SK-N-SH (cell line): ENCODE results near the gene MS4A10. TPM values are rescaled to one million over a fixed set of nuclear protein-coding genes. Genes with fewer than 3 reads are reported as not detected.

Experiments used
- CTCF ChIA-PET: fragments of 300-600, 350-600 bp; formaldehyde crosslinking; extraction: SDS; loops from one replicate; lab custom pipeline; 2021; lab: Yijun Ruan, JAX
- POLR2A ChIA-PET: fragments of 350-600 bp; sonication (Branson Sonifier 250); formaldehyde crosslinking; extraction: SDS; loops from one replicate; lab custom pipeline; 2020; ENCODE audit warnings: antibody characterized with exemption, inconsistent platforms; lab: Yijun Ruan, JAX
- DNase-seq: peaks from one replicate; pipeline ENCODE4 v3.0.0; 2012
- H2AFZ ChIP-seq: fragments of 200-600 bp; sonication (generic); 2 replicates; pipeline ENCODE4 v1.8.1; 2016; ENCODE audit warnings: antibody characterized with exemption, mild to moderate bottlenecking, low read depth
- H3F3A ChIP-seq: fragments of 200-600 bp; sonication (generic); replicated peaks from 2 replicates; pipeline ENCODE3; 2016; ENCODE audit warnings: antibody characterized with exemption, mild to moderate bottlenecking; ENCODE audit not compliant: insufficient read depth
- H3K27ac ChIP-seq, 2 experiments: fragments of 200-500 bp in 1 of 2; fragments of 200-600 bp in 1 of 2; sonication (Bioruptor generic) in 1 of 2; sonication (generic), shearing (Covaris generic) in 1 of 2; 2 replicates each; pipeline versions ENCODE4 v1.5.1 to v1.6.1; 2014 to 2016; ENCODE audit warnings: low read depth in 2 of 2, inconsistent platforms in 1 of 2, low read length in 1 of 2, mild to moderate bottlenecking in 1 of 2, mixed read lengths in 1 of 2
- H3K27me3 ChIP-seq: fragments of 200-600 bp; sonication (generic), shearing (Covaris generic); 2 replicates; pipeline ENCODE4 v1.6.1; 2016; ENCODE audit warnings: mixed run types; ENCODE audit not compliant: insufficient read depth
- H3K36me3 ChIP-seq, 2 experiments: fragments of 200-500 bp in 1 of 2; fragments of 200-600 bp in 1 of 2; sonication (Bioruptor generic) in 1 of 2; sonication (generic) in 1 of 2; replicated peaks in 1 of 2; 2 replicates each; pipeline versions ENCODE3 to v1.5.1; 2014 to 2016; ENCODE audit warnings: low read length in 1 of 2, mild to moderate bottlenecking in 1 of 2; ENCODE audit not compliant: insufficient read depth in 2 of 2, control insufficient read depth in 1 of 2
- H3K4me1 ChIP-seq, 2 experiments: fragments of 200-500 bp in 1 of 2; fragments of 200-600 bp in 1 of 2; sonication (Bioruptor generic) in 1 of 2; sonication (generic), shearing (Covaris generic) in 1 of 2; 2 replicates each; pipeline versions ENCODE4 v1.5.1 to v1.6.1; 2014 to 2016; ENCODE audit warnings: low read depth in 1 of 2, low read length in 1 of 2, mixed run types in 1 of 2; ENCODE audit not compliant: insufficient read depth in 2 of 2, control insufficient read depth in 1 of 2
- H3K4me2 ChIP-seq: fragments of 200-600 bp; sonication (generic), shearing (Covaris generic); 2 replicates; pipeline ENCODE4 v1.6.1; 2017; ENCODE audit warnings: mixed run types
- H3K4me3 ChIP-seq, 2 experiments: fragments of 200-500 bp in 1 of 2; fragments of 200-600 bp in 1 of 2; sonication (Bioruptor generic) in 1 of 2; sonication (generic), shearing (Covaris generic) in 1 of 2; 2 replicates each; pipeline versions ENCODE4 v1.5.1 to v1.8.1; 2014 to 2016; ENCODE audit warnings: low read depth in 2 of 2, inconsistent platforms in 1 of 2, low read length in 1 of 2, mild to moderate bottlenecking in 1 of 2, mixed read lengths in 1 of 2, moderate library complexity in 1 of 2
- H3K79me2 ChIP-seq: fragments of 200-600 bp; sonication (generic); 2 replicates; pipeline ENCODE4 v1.8.1; 2017; ENCODE audit warnings: mild to moderate bottlenecking; ENCODE audit not compliant: insufficient read depth
- H3K9ac ChIP-seq: fragments of 200-600 bp; sonication (generic); 2 replicates; pipeline ENCODE4 v1.6.1; 2017; ENCODE audit warnings: mixed run types
- H3K9me2 ChIP-seq: fragments of 200-600 bp; sonication (generic); 2 replicates; pipeline ENCODE4 v1.6.1; 2017; ENCODE audit warnings: mixed run types
- H3K9me3 ChIP-seq: fragments of 200-600 bp; sonication (generic); 2 replicates; pipeline ENCODE4 v1.6.1; 2017; ENCODE audit warnings: mixed run types, mild to moderate bottlenecking, moderate library complexity
- H4K20me1 ChIP-seq: fragments of 200-600 bp; sonication (generic); 2 replicates; pipeline ENCODE4 v1.6.1; 2017; ENCODE audit warnings: mild to moderate bottlenecking, mixed run types; ENCODE audit not compliant: insufficient read depth
- EP300 ChIP-seq, 2 experiments: IDR thresholded peaks; 2 replicates each; pipeline versions ENCODE4 v1.4.0 to v1.6.1; 2012; ENCODE audit warnings: borderline replicate concordance in 1 of 2, low read depth in 1 of 2, low read length in 1 of 2
- EZH2phosphoT487 ChIP-seq: fragments of 200-600 bp; sonication (generic); IDR thresholded peaks from 2 replicates; pipeline ENCODE4 v1.6.1; 2017; ENCODE audit warnings: low read depth, mixed run types, mild to moderate bottlenecking, antibody characterized with exemption, moderate library complexity, borderline replicate concordance
- FOXM1 ChIP-seq: IDR thresholded peaks from 2 replicates; pipeline ENCODE4 v1.4.0; 2012; ENCODE audit warnings: low read depth, mild to moderate bottlenecking
- GABPA ChIP-seq: IDR thresholded peaks from 2 replicates; pipeline ENCODE4 v1.4.0; 2012; ENCODE audit warnings: low read depth, mild to moderate bottlenecking
- GATA2 ChIP-seq: sonication (generic); formaldehyde crosslinking; IDR thresholded peaks from 2 replicates; pipeline ENCODE4 v1.5.0; 2020; ENCODE audit warnings: mild to moderate bottlenecking, missing genetic modification reagents
- JUND ChIP-seq: IDR thresholded peaks from 2 replicates; pipeline ENCODE4 v1.4.0; 2012
- MXI1 ChIP-seq: IDR thresholded peaks from 2 replicates; pipeline ENCODE4 v1.6.1; 2012; ENCODE audit warnings: mild to moderate bottlenecking, low read depth, low read length, improper control_type of control experiment
- NFIC ChIP-seq: IDR thresholded peaks from 2 replicates; pipeline ENCODE4 v1.4.0; 2012; ENCODE audit warnings: borderline replicate concordance
- POLR2AphosphoS5 ChIP-seq: IDR thresholded peaks from 2 replicates; pipeline ENCODE4 v1.6.1; 2012; ENCODE audit warnings: low read depth, low read length
- RCOR1 ChIP-seq: fragments of 150-350 bp; IDR thresholded peaks from 2 replicates; pipeline ENCODE4 v1.6.1; 2017; ENCODE audit warnings: antibody characterized with exemption, low read length
- RXRA ChIP-seq: IDR thresholded peaks from 2 replicates; pipeline ENCODE4 v1.4.0; 2012; ENCODE audit warnings: low read depth, mild to moderate bottlenecking, borderline replicate concordance
- TAF1 ChIP-seq: IDR thresholded peaks from 2 replicates; pipeline ENCODE4 v1.6.1; 2012; ENCODE audit warnings: low read depth, mild to moderate bottlenecking, low read length, moderate library complexity, borderline replicate concordance
- TCF12 ChIP-seq: IDR thresholded peaks from 2 replicates; pipeline ENCODE4 v1.4.0; 2012
- WGBS: methylation state at CpG from one replicate; pipeline ENCODE4 v1.1.6; 2017; ENCODE audit warnings: low lambda C conversion rate; 5-methylcytosine and 5-hydroxymethylcytosine counted together
- polyA plus RNA-seq, 3 experiments: library from polyadenylated mRNA; depleted of rRNA; stranded (reverse); fragments of >200 nt; gene quantifications; 2 replicates each; pipeline ENCODE4 v1.2.3, GENCODE V29; 2012
- TF ChIP-seq, protein P1 (sequence below): IDR thresholded peaks from 2 replicates; pipeline ENCODE4 v1.4.0; 2012; ENCODE audit warnings: low read depth, borderline replicate concordance
- TF ChIP-seq, protein P2 (sequence below): fragments of 200-600 bp; sonication (generic); IDR thresholded peaks from 2 replicates; pipeline ENCODE4 v1.6.1; 2017; ENCODE audit warnings: antibody characterized with exemption, mild to moderate bottlenecking, moderate library complexity
- TF ChIP-seq, protein P3 (sequence below): IDR thresholded peaks from 2 replicates; pipeline ENCODE4 v1.4.0; 2012; ENCODE audit warnings: low read depth, borderline replicate concordance
- TF ChIP-seq, protein P4 (sequence below): IDR thresholded peaks from 2 replicates; pipeline ENCODE4 v1.6.1; 2012; ENCODE audit warnings: mild to moderate bottlenecking, low read depth, low read length, moderate library complexity

Gene MS4A10
- polyA plus RNA-seq, 1 of the 3 experiments (the other 2 are of a cell fraction) = not detected

DNA sequence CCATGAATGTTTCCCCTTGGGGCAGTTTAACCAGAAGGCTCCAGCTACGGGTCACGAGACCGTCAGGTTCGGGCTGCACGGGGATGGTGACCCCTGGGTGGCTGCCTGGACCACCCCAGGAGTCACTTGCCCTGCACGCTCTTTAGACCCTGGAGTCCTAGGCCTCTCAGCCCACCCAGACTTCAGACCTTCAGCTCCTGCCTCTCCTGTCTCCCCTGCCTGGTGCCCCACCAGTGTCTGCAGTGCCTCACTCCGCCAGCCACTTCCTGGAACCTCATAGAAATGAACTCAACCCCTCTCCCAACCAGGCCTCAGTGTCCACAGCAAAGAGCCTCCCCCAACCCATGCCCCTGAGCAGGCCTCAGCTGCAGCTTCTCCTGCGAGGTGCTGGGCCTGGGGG is 12.5 kb upstream of the MS4A10 start:
- no peak overlapping the region for H3K4me3 ChIP-seq
- TF ChIP-seq, protein P1, sequence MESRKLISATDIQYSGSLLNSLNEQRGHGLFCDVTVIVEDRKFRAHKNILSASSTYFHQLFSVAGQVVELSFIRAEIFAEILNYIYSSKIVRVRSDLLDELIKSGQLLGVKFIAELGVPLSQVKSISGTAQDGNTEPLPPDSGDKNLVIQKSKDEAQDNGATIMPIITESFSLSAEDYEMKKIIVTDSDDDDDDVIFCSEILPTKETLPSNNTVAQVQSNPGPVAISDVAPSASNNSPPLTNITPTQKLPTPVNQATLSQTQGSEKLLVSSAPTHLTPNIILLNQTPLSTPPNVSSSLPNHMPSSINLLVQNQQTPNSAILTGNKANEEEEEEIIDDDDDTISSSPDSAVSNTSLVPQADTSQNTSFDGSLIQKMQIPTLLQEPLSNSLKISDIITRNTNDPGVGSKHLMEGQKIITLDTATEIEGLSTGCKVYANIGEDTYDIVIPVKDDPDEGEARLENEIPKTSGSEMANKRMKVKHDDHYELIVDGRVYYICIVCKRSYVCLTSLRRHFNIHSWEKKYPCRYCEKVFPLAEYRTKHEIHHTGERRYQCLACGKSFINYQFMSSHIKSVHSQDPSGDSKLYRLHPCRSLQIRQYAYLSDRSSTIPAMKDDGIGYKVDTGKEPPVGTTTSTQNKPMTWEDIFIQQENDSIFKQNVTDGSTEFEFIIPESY = no peak
- POLR2A ChIA-PET = no interaction called here
- H3K9me2 ChIP-seq = no peaks in the 10 kb centered on the region
- DNase-seq = no peak
- H3K79me2 ChIP-seq = no peaks in the 10 kb centered on the region
- H3K27me3 ChIP-seq = no peaks in the 10 kb centered on the region; the same call in 1 of the 2 replicates
- H3K4me2 ChIP-seq = no peak overlapping the region
- H3K9me3 ChIP-seq = no peaks in the 10 kb centered on the region
- H2AFZ ChIP-seq = no peak overlapping the region
- H3K27ac ChIP-seq = no peak overlapping the region
- H3F3A ChIP-seq = no peaks in the 10 kb centered on the region
- H3K4me1 ChIP-seq = peaks cover 3 to 6% of the 10 kb centered on the region in 2 experiments; a peak in 2 of 4 replicates
- H3K36me3 ChIP-seq = no peaks in the 10 kb centered on the region
- no peak overlapping the region for H3K9ac ChIP-seq
- no peaks in the 10 kb centered on the region for H4K20me1 ChIP-seq
- 21% methylated on average over 2 of the region's 8 CpGs for WGBS
- CTCF ChIA-PET = interaction anchor here (1.4 to 7.3 kb wide), 4 partner anchors 9 to 127 kb away, joined by 5 to 67 read pairs (median 6); no protein-coding TSS in a partner anchor

DNA sequence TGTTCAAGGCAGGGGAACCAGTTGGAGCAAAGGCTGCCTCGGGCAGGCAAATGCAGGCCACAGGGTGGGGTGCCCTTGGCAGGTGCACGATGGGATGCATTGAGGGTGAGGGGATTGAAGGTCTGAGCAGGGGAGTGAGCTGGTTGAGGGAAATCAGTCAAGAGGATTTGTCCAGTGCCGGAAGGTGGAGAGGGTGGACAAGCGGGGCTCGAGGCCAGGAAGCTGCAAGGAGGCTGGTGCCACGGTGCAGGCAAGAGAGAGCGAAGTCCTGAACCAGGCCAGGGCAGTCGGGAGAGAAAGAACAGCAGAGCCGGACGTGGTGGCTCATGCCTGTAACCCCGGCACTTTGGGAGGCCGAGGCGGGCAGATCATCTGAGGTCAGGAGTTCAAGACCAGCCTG is 10.4 kb upstream of the MS4A10 start:
- no peak overlapping the region for H3K27ac ChIP-seq
- H2AFZ ChIP-seq = no peak overlapping the region
- H3K9ac ChIP-seq = no peak overlapping the region
- TF ChIP-seq FOXM1 (no peak), JUND (no peak), GABPA (no peak), TAF1 (no peak), EP300 (IDR thresholded peaks at IDR 0.05; ENCODE audit: borderline replicate concordance in 1 of 2, low read depth in 1 of 2, low read length in 1 of 2) (no peak), POLR2AphosphoS5 (no peak), RXRA (no peak), TCF12 (no peak), NFIC (no peak), RCOR1 (no peak), MXI1 (no peak), EZH2phosphoT487 (no peak), GATA2 (CRISPR knock-in tag) (no peak)
- TF ChIP-seq, protein P2, sequence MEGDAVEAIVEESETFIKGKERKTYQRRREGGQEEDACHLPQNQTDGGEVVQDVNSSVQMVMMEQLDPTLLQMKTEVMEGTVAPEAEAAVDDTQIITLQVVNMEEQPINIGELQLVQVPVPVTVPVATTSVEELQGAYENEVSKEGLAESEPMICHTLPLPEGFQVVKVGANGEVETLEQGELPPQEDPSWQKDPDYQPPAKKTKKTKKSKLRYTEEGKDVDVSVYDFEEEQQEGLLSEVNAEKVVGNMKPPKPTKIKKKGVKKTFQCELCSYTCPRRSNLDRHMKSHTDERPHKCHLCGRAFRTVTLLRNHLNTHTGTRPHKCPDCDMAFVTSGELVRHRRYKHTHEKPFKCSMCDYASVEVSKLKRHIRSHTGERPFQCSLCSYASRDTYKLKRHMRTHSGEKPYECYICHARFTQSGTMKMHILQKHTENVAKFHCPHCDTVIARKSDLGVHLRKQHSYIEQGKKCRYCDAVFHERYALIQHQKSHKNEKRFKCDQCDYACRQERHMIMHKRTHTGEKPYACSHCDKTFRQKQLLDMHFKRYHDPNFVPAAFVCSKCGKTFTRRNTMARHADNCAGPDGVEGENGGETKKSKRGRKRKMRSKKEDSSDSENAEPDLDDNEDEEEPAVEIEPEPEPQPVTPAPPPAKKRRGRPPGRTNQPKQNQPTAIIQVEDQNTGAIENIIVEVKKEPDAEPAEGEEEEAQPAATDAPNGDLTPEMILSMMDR = no peak
- TF ChIP-seq, protein P3, sequence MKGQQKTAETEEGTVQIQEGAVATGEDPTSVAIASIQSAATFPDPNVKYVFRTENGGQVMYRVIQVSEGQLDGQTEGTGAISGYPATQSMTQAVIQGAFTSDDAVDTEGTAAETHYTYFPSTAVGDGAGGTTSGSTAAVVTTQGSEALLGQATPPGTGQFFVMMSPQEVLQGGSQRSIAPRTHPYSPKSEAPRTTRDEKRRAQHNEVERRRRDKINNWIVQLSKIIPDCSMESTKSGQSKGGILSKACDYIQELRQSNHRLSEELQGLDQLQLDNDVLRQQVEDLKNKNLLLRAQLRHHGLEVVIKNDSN = no peak
- TF ChIP-seq, protein P4, sequence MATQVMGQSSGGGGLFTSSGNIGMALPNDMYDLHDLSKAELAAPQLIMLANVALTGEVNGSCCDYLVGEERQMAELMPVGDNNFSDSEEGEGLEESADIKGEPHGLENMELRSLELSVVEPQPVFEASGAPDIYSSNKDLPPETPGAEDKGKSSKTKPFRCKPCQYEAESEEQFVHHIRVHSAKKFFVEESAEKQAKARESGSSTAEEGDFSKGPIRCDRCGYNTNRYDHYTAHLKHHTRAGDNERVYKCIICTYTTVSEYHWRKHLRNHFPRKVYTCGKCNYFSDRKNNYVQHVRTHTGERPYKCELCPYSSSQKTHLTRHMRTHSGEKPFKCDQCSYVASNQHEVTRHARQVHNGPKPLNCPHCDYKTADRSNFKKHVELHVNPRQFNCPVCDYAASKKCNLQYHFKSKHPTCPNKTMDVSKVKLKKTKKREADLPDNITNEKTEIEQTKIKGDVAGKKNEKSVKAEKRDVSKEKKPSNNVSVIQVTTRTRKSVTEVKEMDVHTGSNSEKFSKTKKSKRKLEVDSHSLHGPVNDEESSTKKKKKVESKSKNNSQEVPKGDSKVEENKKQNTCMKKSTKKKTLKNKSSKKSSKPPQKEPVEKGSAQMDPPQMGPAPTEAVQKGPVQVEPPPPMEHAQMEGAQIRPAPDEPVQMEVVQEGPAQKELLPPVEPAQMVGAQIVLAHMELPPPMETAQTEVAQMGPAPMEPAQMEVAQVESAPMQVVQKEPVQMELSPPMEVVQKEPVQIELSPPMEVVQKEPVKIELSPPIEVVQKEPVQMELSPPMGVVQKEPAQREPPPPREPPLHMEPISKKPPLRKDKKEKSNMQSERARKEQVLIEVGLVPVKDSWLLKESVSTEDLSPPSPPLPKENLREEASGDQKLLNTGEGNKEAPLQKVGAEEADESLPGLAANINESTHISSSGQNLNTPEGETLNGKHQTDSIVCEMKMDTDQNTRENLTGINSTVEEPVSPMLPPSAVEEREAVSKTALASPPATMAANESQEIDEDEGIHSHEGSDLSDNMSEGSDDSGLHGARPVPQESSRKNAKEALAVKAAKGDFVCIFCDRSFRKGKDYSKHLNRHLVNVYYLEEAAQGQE = no peak
- H3F3A ChIP-seq = no peaks in the 10 kb centered on the region
- H3K27me3 ChIP-seq = no peaks in the 10 kb centered on the region
- ChIA-PET POLR2A (no interaction called here), CTCF (interaction anchor here (0.6 to 7.3 kb wide), 29 partner anchors 8 to 611 kb away, joined by 3 to 67 read pairs (median 4); partner anchors contain the start of gene PTGDR2)
- peaks cover 3 to 6% of the 10 kb centered on the region in 2 experiments; a peak in 2 of 4 replicates for H3K4me1 ChIP-seq
- H3K9me3 ChIP-seq = no peaks in the 10 kb centered on the region
- no peaks in the 10 kb centered on the region for H3K79me2 ChIP-seq
- no peaks in the 10 kb centered on the region for H4K20me1 ChIP-seq
- 51% methylated on average over 11 of the region's 13 CpGs for WGBS
- no peak for DNase-seq
- H3K4me2 ChIP-seq = no peak overlapping the region
- H3K4me3 ChIP-seq = no peak overlapping the region
- H3K36me3 ChIP-seq = no peaks in the 10 kb centered on the region
- no peaks in the 10 kb centered on the region for H3K9me2 ChIP-seq
